ENCODE data around the gene TMED10. TPM values are rescaled to one million over a fixed set of nuclear protein-coding genes. Genes with fewer than 3 reads are reported as not detected.

The TMED10 gene
- total RNA-seq, 2 donors from 2014 or later = 261 to 325 TPM

- H3K9me3 ChIP-seq = no peaks in the 10 kb centered on the region
- peaks cover 47% of the 10 kb centered on the region for H3K36me3 ChIP-seq
- H3K27me3 ChIP-seq = no peaks in the 10 kb centered on the region
- no peak for TF ChIP-seq CTCF (IDR thresholded peaks at IDR 0.05)
- no peak overlapping the region for H3K27ac ChIP-seq
- peaks cover 0 to 2% of the 10 kb centered on the region in 2 donors for H3K4me1 ChIP-seq
- DNase-seq (ENCODE audit: low spot score) = no peak
- no peak overlapping the region for H3K4me3 ChIP-seq
Observed at GRCh38 chr14:75119056-75119455, 57.4 kb downstream of the TMED10 start.

GRCh38 chr14:75113932-75114539 lies 62.4 kb downstream of the TMED10 start:
- DNase-seq (ENCODE audit: low spot score) = no peak
- no peak overlapping the region for H3K27ac ChIP-seq
- H3K4me3 ChIP-seq = no peak overlapping the region
- peaks cover 85% of the 10 kb centered on the region for H3K36me3 ChIP-seq
- no peaks in the 10 kb centered on the region for H3K27me3 ChIP-seq
- no peaks in the 10 kb centered on the region for H3K9me3 ChIP-seq
- H3K4me1 ChIP-seq = no peaks in the 10 kb centered on the region
- TF ChIP-seq CTCF (IDR thresholded peaks at IDR 0.05) = no peak

GRCh38 chr14:75109877-75110276 lies 66.5 kb downstream of the TMED10 start:
- H3K27me3 ChIP-seq = no peaks in the 10 kb centered on the region
- TF ChIP-seq CTCF (IDR thresholded peaks at IDR 0.05) = no peak
- DNase-seq (ENCODE audit: low spot score) = no peak
- H3K4me1 ChIP-seq = no peaks in the 10 kb centered on the region
- H3K36me3 ChIP-seq = peaks cover 96% of the 10 kb centered on the region
- no peak overlapping the region for H3K27ac ChIP-seq
- no peak overlapping the region for H3K4me3 ChIP-seq
- H3K9me3 ChIP-seq = no peaks in the 10 kb centered on the region

- DNase-seq (ENCODE audit: low spot score) = no peak
- Histone ChIP-seq H3K4me1 (no peaks in the 10 kb centered on the region), H3K36me3 (peaks cover 94% of the 10 kb centered on the region), H3K27me3 (no peaks in the 10 kb centered on the region), H3K4me3 (no peak overlapping the region), H3K9me3 (no peaks in the 10 kb centered on the region), H3K27ac (no peak overlapping the region)
- TF ChIP-seq CTCF (IDR thresholded peaks at IDR 0.05) = no peak
Observed at GRCh38 chr14:75107186-75107585, 69.2 kb downstream of the TMED10 start.

GRCh38 chr14:75101491-75101890 lies 74.9 kb downstream of the TMED10 start:
- H3K27me3 ChIP-seq = no peaks in the 10 kb centered on the region
- H3K36me3 ChIP-seq = peaks cover 85% of the 10 kb centered on the region
- no peak overlapping the region for H3K4me3 ChIP-seq
- DNase-seq (ENCODE audit: low spot score) = no peak
- H3K27ac ChIP-seq = no peak overlapping the region
- TF ChIP-seq CTCF (IDR thresholded peaks at IDR 0.05) = no peak
- no peaks in the 10 kb centered on the region for H3K4me1 ChIP-seq
- H3K9me3 ChIP-seq = no peaks in the 10 kb centered on the region

- no peak for TF ChIP-seq CTCF (IDR thresholded peaks at IDR 0.05)
- no peak overlapping the region for H3K27ac ChIP-seq
- peaks cover 88% of the 10 kb centered on the region for H3K36me3 ChIP-seq
- no peak overlapping the region for H3K4me3 ChIP-seq
- no peaks in the 10 kb centered on the region for H3K9me3 ChIP-seq
- H3K27me3 ChIP-seq = no peaks in the 10 kb centered on the region
- no peak for DNase-seq (ENCODE audit: low spot score)
- H3K4me1 ChIP-seq = no peaks in the 10 kb centered on the region
Observed at GRCh38 chr14:75098682-75099081, 77.7 kb downstream of the TMED10 start.

All from right atrium auricular region (tissue), 2 donors.